Measurements from ENCODE around the gene ANKS6. TPM values are rescaled to one million over a fixed set of nuclear protein-coding genes. Genes with fewer than 3 reads are reported as not detected.

Gene ANKS6
- total and polyA plus RNA-seq, 2 experiments from 2014 or later, result 36.9 to 59.0 TPM

- Mint-ChIP-seq H3K36me3 (ENCODE audit: low read depth) (peaks cover 11% of the 10 kb centered on the region), H3K27me3 (ENCODE audit: insufficient read depth, low read depth, poor library complexity) (peaks cover 3% of the 10 kb centered on the region), H3K9me3 (no peaks in the 10 kb centered on the region; the same call in 2 of the 3 replicates), H3K27ac (no peak overlapping the region), H3K4me3 (no peak overlapping the region), H3K4me1 (peaks cover 2% of the 10 kb centered on the region; the same call in 1 of the 3 replicates)
- no peaks in the 10 kb centered on the region for H3K4me1 ChIP-seq (ENCODE audit: insufficient read depth)
- H3K79me2 ChIP-seq (replicated peaks; ENCODE audit: insufficient read depth), result no peaks in the 10 kb centered on the region
- DNase-seq (ENCODE audit: low spot score) (no peak), ATAC-seq (no peak)
- H3F3A ChIP-seq (replicated peaks; ENCODE audit: low read depth), result no peaks in the 10 kb centered on the region
- TF ChIP-seq EZH2phosphoT487 (IDR thresholded peaks at IDR 0.05; ENCODE audit: unreplicated experiment) (no peak), ETS1 (IDR thresholded peaks at IDR 0.05) (no peak), JUNB (IDR thresholded peaks at IDR 0.05; ENCODE audit: unreplicated experiment) (no peak), STAT1 (IDR thresholded peaks at IDR 0.05; ENCODE audit: unreplicated experiment) (no peak), CTCF (conservative IDR thresholded peaks at IDR 0.05; ENCODE audit: low read depth in 2 of 2) (no peak), POLR2AphosphoS5 (IDR thresholded peaks at IDR 0.05; ENCODE audit: low read depth) (no peak), EZH2 (IDR thresholded peaks at IDR 0.05; ENCODE audit: low read depth, unreplicated experiment) (no peak)
- no peaks in the 10 kb centered on the region for H4K20me1 ChIP-seq (replicated peaks; ENCODE audit: insufficient read depth)
- no peaks in the 10 kb centered on the region for H3K9me2 ChIP-seq (ENCODE audit: insufficient read depth)
- no peaks in the 10 kb centered on the region for H3K36me3 ChIP-seq (ENCODE audit: insufficient read depth)
- no peak overlapping the region for H2AFZ ChIP-seq
- no peak overlapping the region for H3K27ac ChIP-seq (ENCODE audit: low read depth)
- no peak overlapping the region for H3K4me2 ChIP-seq
- H3K4me3 ChIP-seq, result no peak overlapping the region
- no peaks in the 10 kb centered on the region for H3K27me3 ChIP-seq (ENCODE audit: insufficient read depth)
These were observed 30.4 kb upstream of the ANKS6 start for GRCh38 chr9:98826716-98827115.

GRCh38 chr9:98825414-98825813 is 29.1 kb upstream of the ANKS6 start:
- Histone ChIP-seq H3F3A (replicated peaks; ENCODE audit: low read depth) (no peaks in the 10 kb centered on the region), H3K27ac (ENCODE audit: low read depth) (no peak overlapping the region), H3K79me2 (replicated peaks; ENCODE audit: insufficient read depth) (no peaks in the 10 kb centered on the region), H3K4me1 (ENCODE audit: insufficient read depth) (no peaks in the 10 kb centered on the region), H3K27me3 (ENCODE audit: insufficient read depth) (no peaks in the 10 kb centered on the region), H3K36me3 (ENCODE audit: insufficient read depth) (no peaks in the 10 kb centered on the region), H3K4me3 (no peak overlapping the region), H2AFZ (no peak overlapping the region), H4K20me1 (replicated peaks; ENCODE audit: insufficient read depth) (no peaks in the 10 kb centered on the region), H3K4me2 (no peak overlapping the region), H3K9me2 (ENCODE audit: insufficient read depth) (no peaks in the 10 kb centered on the region)
- no peak for DNase-seq (ENCODE audit: low spot score)
- Mint-ChIP-seq H3K9me3 (no peaks in the 10 kb centered on the region; the same call in 2 of the 3 replicates), H3K27me3 (ENCODE audit: insufficient read depth, low read depth, poor library complexity) (peaks cover 3% of the 10 kb centered on the region), H3K36me3 (ENCODE audit: low read depth) (peaks cover 11% of the 10 kb centered on the region), H3K27ac (no peak overlapping the region), H3K4me1 (peaks cover 2% of the 10 kb centered on the region; the same call in 1 of the 3 replicates), H3K4me3 (no peak overlapping the region)
- ATAC-seq, result no peak
- no peak for TF ChIP-seq ZNF114 (CRISPR knock-in tag; IDR thresholded peaks at IDR 0.05)
- no peak for TF ChIP-seq REST (IDR thresholded peaks at IDR 0.05; ENCODE audit: unreplicated experiment)
- no peak for TF ChIP-seq JUNB (IDR thresholded peaks at IDR 0.05; ENCODE audit: unreplicated experiment)
- TF ChIP-seq ZNF331 (CRISPR knock-in tag; IDR thresholded peaks at IDR 0.05; ENCODE audit: low read depth), result no peak
- TF ChIP-seq CREB1 (CRISPR knock-in tag; IDR thresholded peaks at IDR 0.05; ENCODE audit: low read depth), result no peak
- no peak for TF ChIP-seq NANOG (IDR thresholded peaks at IDR 0.05; ENCODE audit: borderline replicate concordance)
- no peak for TF ChIP-seq POLR2AphosphoS5 (IDR thresholded peaks at IDR 0.05; ENCODE audit: low read depth)
- no peak for TF ChIP-seq EZH2 (IDR thresholded peaks at IDR 0.05; ENCODE audit: low read depth, unreplicated experiment)
